H1 (cell line): ENCODE measurements around the gene ARHGEF7. TPM values are rescaled to one million over a fixed set of nuclear protein-coding genes. Genes with fewer than 3 reads are reported as not detected.

Source experiments
- CTCF ChIA-PET: fragments of 300-600 bp; sonication (Branson Sonifier 250); formaldehyde crosslinking; loops from one replicate; lab custom pipeline; 2021; ENCODE audit not compliant: partially characterized antibody; lab: Charles Lee
- POLR2A ChIA-PET: fragments of 300-600 bp; sonication (Branson Sonifier 250); formaldehyde crosslinking; loops from one replicate; lab custom pipeline; 2021; ENCODE audit warnings: inconsistent platforms; ENCODE audit not compliant: partially characterized antibody; lab: Charles Lee
- DNase-seq, 2 experiments: peaks; one replicate each; pipeline versions ENCODE4 v3.0.0 to v3.0.0-alpha.2; 2010 to 2022; ENCODE audit warnings: low spot score in 2 of 2, low read depth in 1 of 2, mixed read lengths in 1 of 2
- FAIRE-seq: peaks from 2 replicates; lab custom pipeline; 2011; peaks lifted over from hg19 to GRCh38; lab: Jason Lieb, UNC
- H2AFZ ChIP-seq: 2 replicates; pipeline ENCODE4 v1.8.1; 2012; ENCODE audit warnings: low read length, inconsistent platforms
- H2AK5ac ChIP-seq: 2 replicates; pipeline ENCODE4 v1.6.1; 2013; ENCODE audit warnings: low read depth, low read length
- H2BK120ac ChIP-seq: replicated peaks from 2 replicates; pipeline ENCODE3; 2013; ENCODE audit warnings: low read depth, low read length, inconsistent platforms
- H2BK12ac ChIP-seq: 2 replicates; pipeline ENCODE4 v1.6.1; 2013; ENCODE audit warnings: low read depth, low read length
- H2BK15ac ChIP-seq: 2 replicates; pipeline ENCODE4 v1.6.1; 2013; ENCODE audit warnings: low read length
- H2BK20ac ChIP-seq: 2 replicates; pipeline ENCODE4 v1.6.1; 2013; ENCODE audit warnings: low read length
- H2BK5ac ChIP-seq: 2 replicates; pipeline ENCODE4 v1.6.1; 2013; ENCODE audit warnings: low read depth, low read length
- H3K14ac ChIP-seq: 2 replicates; pipeline ENCODE4 v1.6.1; 2013; ENCODE audit warnings: inconsistent platforms; ENCODE audit not compliant: insufficient read length
- H3K18ac ChIP-seq: 2 replicates; pipeline ENCODE4 v1.6.1; 2013; ENCODE audit warnings: low read length; ENCODE audit errors: extremely low read depth
- H3K23ac ChIP-seq: 2 replicates; pipeline ENCODE4 v1.6.1; 2013; ENCODE audit warnings: inconsistent platforms; ENCODE audit not compliant: insufficient read length
- H3K23me2 ChIP-seq: 2 replicates; pipeline ENCODE4 v1.6.1; 2013; ENCODE audit warnings: low read depth, low read length
- H3K27ac ChIP-seq: 2 replicates; pipeline ENCODE4 v1.6.1; 2011; ENCODE audit warnings: low read depth, low read length, inconsistent platforms
- H3K27me3 ChIP-seq, 4 experiments: replicated peaks in 1 of 4; 1 replicate in 1 of 4; 2 replicates in 3 of 4; pipeline versions ENCODE4 v1.6.1 to v1.8.1; 2011 to 2013; ENCODE audit warnings: low read length in 3 of 4, mild to moderate bottlenecking in 3 of 4, inconsistent platforms in 2 of 4, mixed read lengths in 2 of 4, moderate library complexity in 1 of 4; ENCODE audit not compliant: control insufficient read depth in 3 of 4, insufficient read depth in 3 of 4; ENCODE audit errors: extremely low read depth in 1 of 4
- H3K36me3 ChIP-seq, 4 experiments: 2 replicates each; pipeline versions ENCODE4 v1.6.1 to v1.8.1; 2011 to 2013; ENCODE audit warnings: mild to moderate bottlenecking in 4 of 4, low read length in 3 of 4, moderate library complexity in 2 of 4, control low read depth in 1 of 4, inconsistent platforms in 1 of 4; ENCODE audit not compliant: insufficient read depth in 4 of 4, control insufficient read depth in 2 of 4
- H3K4ac ChIP-seq: replicated peaks from 2 replicates; pipeline ENCODE3; 2013; ENCODE audit warnings: low read length, low read depth, mixed read lengths, inconsistent platforms; ENCODE audit not compliant: insufficient read length
- H3K4me1 ChIP-seq, 4 experiments: replicated peaks in 1 of 4; 1 replicate in 1 of 4; 2 replicates in 3 of 4; pipeline versions ENCODE4 v1.6.1 to v1.8.1; 2011 to 2013; ENCODE audit warnings: low read length in 3 of 4, inconsistent platforms in 2 of 4, mixed read lengths in 1 of 4; ENCODE audit not compliant: insufficient read depth in 4 of 4, control insufficient read depth in 3 of 4
- H3K4me2 ChIP-seq, 2 experiments: 2 replicates each; pipeline versions ENCODE4 v1.6.1 to v1.8.1; 2011 to 2013; ENCODE audit warnings: low read depth in 2 of 2, low read length in 2 of 2, control low read depth in 1 of 2, inconsistent platforms in 1 of 2, mild to moderate bottlenecking in 1 of 2; ENCODE audit not compliant: insufficient read depth in 1 of 2
- H3K4me3 ChIP-seq, 4 experiments: fragments of 200-600, 300-600 bp in 1 of 4; sonication (generic), shearing (Covaris generic), sonication (Bioruptor Twin) in 1 of 4; 2 replicates each; pipeline versions ENCODE4 v1.5.1 to v1.8.1; 2011 to 2016; ENCODE audit warnings: low read length in 4 of 4, low read depth in 3 of 4, control low read depth in 2 of 4, inconsistent platforms in 2 of 4, mild to moderate bottlenecking in 2 of 4, mixed read lengths in 1 of 4, moderate library complexity in 1 of 4; ENCODE audit not compliant: insufficient read depth in 2 of 4; ENCODE audit errors: extremely low read depth in 1 of 4
- H3K56ac ChIP-seq: replicated peaks from 2 replicates; pipeline ENCODE3; 2013; ENCODE audit warnings: low read depth, mild to moderate bottlenecking, mixed read lengths, low read length, inconsistent platforms; ENCODE audit not compliant: insufficient read length
- H3K79me1 ChIP-seq: 2 replicates; pipeline ENCODE4 v1.6.1; 2013; ENCODE audit warnings: low read depth, low read length, control low read depth
- H3K79me2 ChIP-seq, 2 experiments: 2 replicates each; pipeline versions ENCODE4 v1.6.1 to v1.8.1; 2012 to 2013; ENCODE audit warnings: low read length in 2 of 2, mild to moderate bottlenecking in 2 of 2, inconsistent platforms in 1 of 2; ENCODE audit not compliant: insufficient read depth in 2 of 2, control insufficient read depth in 1 of 2
- H3K9ac ChIP-seq, 4 experiments: replicated peaks in 1 of 4; 1 replicate in 1 of 4; 2 replicates in 3 of 4; pipeline versions ENCODE4 v1.6.1 to v1.8.1; 2011 to 2013; ENCODE audit warnings: low read depth in 3 of 4, low read length in 3 of 4, control low read depth in 2 of 4, mild to moderate bottlenecking in 2 of 4, moderate library complexity in 2 of 4, inconsistent platforms in 1 of 4; ENCODE audit errors: extremely low read depth in 1 of 4
- H3K9me3 ChIP-seq, 2 experiments: 2 replicates each; pipeline versions ENCODE4 v1.6.1 to v1.8.1; 2012 to 2013; ENCODE audit warnings: mild to moderate bottlenecking in 2 of 2, moderate library complexity in 2 of 2, control low read depth in 1 of 2, inconsistent platforms in 1 of 2, low read depth in 1 of 2, low read length in 1 of 2, mixed read lengths in 1 of 2; ENCODE audit not compliant: insufficient read depth in 2 of 2
- H4K20me1 ChIP-seq, 2 experiments: replicated peaks in 1 of 2; 2 replicates each; pipeline versions ENCODE3 to v1.8.1; 2011 to 2013; ENCODE audit warnings: inconsistent platforms in 2 of 2, low read length in 2 of 2, mild to moderate bottlenecking in 1 of 2; ENCODE audit not compliant: insufficient read depth in 2 of 2, control insufficient read depth in 1 of 2
- H4K5ac ChIP-seq: 2 replicates; pipeline ENCODE4 v1.6.1; 2013; ENCODE audit warnings: low read length, low read depth, mixed read lengths, inconsistent platforms; ENCODE audit not compliant: insufficient read length
- H4K8ac ChIP-seq: 2 replicates; pipeline ENCODE4 v1.8.0; 2013; ENCODE audit warnings: mild to moderate bottlenecking, moderate library complexity, low read length, inconsistent platforms; ENCODE audit not compliant: insufficient read depth; ENCODE audit errors: extremely low read depth
- H4K91ac ChIP-seq: replicated peaks from 2 replicates; pipeline ENCODE3; 2013; ENCODE audit warnings: low read length, mixed read lengths, inconsistent platforms; ENCODE audit not compliant: insufficient read length
- CHD1 ChIP-seq: IDR thresholded peaks from 2 replicates; pipeline ENCODE4 v1.6.1; 2012; ENCODE audit warnings: low read depth, low read length, improper control_type of control experiment
- CREB1 ChIP-seq: IDR thresholded peaks from 2 replicates; pipeline ENCODE4 v1.6.1; 2012; ENCODE audit warnings: inconsistent platforms
- CTBP2 ChIP-seq: IDR thresholded peaks from 2 replicates; pipeline ENCODE4 v1.7.0; 2011; ENCODE audit warnings: borderline replicate concordance, mild to moderate bottlenecking, moderate library complexity, mixed read lengths, low read length; ENCODE audit not compliant: insufficient read depth, insufficient read length
- KDM5A ChIP-seq: fragments of 200-600 bp; IDR thresholded peaks from 2 replicates; pipeline ENCODE4 v1.7.1; 2012; ENCODE audit warnings: mild to moderate bottlenecking, low read length, inconsistent platforms, mixed read lengths
- POLR2AphosphoS5 ChIP-seq: IDR thresholded peaks from 2 replicates; pipeline ENCODE4 v1.6.1; 2011; ENCODE audit warnings: low read depth, low read length
- SRF ChIP-seq: IDR thresholded peaks from 2 replicates; pipeline ENCODE4 v1.6.1; 2011; ENCODE audit warnings: mild to moderate bottlenecking, low read depth, low read length, moderate library complexity
- TAF7 ChIP-seq: optimal IDR thresholded peaks from 2 replicates; pipeline ENCODE3; 2011; ENCODE audit warnings: low read depth, mild to moderate bottlenecking, inconsistent platforms, low read length, moderate library complexity, borderline replicate concordance
- TBP ChIP-seq: IDR thresholded peaks from 2 replicates; pipeline ENCODE4 v1.6.1; 2011; ENCODE audit warnings: low read depth, low read length, improper control_type of control experiment
- WGBS, 2 experiments: shearing (Covaris generic) in 1 of 2; methylation state at CpG; one replicate each; pipeline versions ENCODE4 v1.1.6 to v1.1.7; 2013 to 2015; ENCODE audit warnings: low lambda C conversion rate in 2 of 2, mixed read lengths in 2 of 2, inconsistent platforms in 1 of 2, low coverage in 1 of 2, missing lambda C conversion rate in 1 of 2; ENCODE audit not compliant: insufficient replicate concordance in 2 of 2, insufficient coverage in 1 of 2, insufficient read length in 1 of 2; ENCODE audit errors: extremely low coverage in 1 of 2, missing lambda C conversion rate in 1 of 2; 5-methylcytosine and 5-hydroxymethylcytosine counted together
- polyA plus RNA-seq, 7 experiments: library from polyadenylated mRNA; depleted of rRNA in 3 of 7; stranded (reverse) in 5 of 7; unstranded in 2 of 7; fragments of >200 nt in 5 of 7; fragments of 200-250 nt in 2 of 7; gene quantifications; 1 replicate in 5 of 7; 2 replicates in 1 of 7; 4 replicates in 1 of 7; pipeline versions ENCODE4 v1.2.1 to v1.2.3, GENCODE V29; 2011 to 2013; ENCODE audit warnings: missing spikeins in 2 of 7, mixed read lengths in 2 of 7
- total RNA-seq: library from RNA; stranded (reverse); fragmentation: NEBNext Ultra II Directional; extraction: Animal tissue kit (Norgen Biotek cat#: 25700); gene quantifications from 2 replicates; pipeline ENCODE4 v1.2.1, GENCODE V29; 2021

The ARHGEF7 gene
- total and polyA plus RNA-seq, 2 of the 8 experiments (the other 6 are each of a cell fraction or from before 2014, with no cell fraction given) = 26.2 to 56.5 TPM

DNA sequence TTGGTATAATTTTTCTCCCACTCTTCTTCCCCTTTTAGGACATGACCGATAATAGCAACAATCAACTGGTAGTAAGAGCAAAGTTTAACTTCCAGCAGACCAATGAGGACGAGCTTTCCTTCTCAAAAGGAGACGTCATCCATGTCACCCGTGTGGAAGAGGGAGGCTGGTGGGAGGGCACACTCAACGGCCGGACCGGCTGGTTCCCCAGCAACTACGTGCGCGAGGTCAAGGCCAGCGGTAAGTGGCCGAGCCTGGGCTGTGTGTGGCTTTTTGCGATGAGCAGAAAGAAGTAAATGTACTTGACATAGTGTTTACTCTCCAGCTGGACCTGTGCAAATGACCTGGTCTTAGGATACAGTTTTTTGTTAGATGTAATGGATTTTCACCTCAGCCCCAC lies 102.5 kb downstream of the ARHGEF7 start:
- 88% methylated on average over 13 of the region's 13 CpGs; no CpG with 5 or more reads in 1 of the 2 experiments for WGBS, 2 experiments
- peaks cover 3 to 19% of the 10 kb centered on the region in 2 experiments for H4K20me1 ChIP-seq
- peaks cover 17 to 37% (median 28%) of the 10 kb centered on the region in 4 experiments for H3K4me1 ChIP-seq

More for the DNA sequence above, 102.5 kb downstream of the ARHGEF7 start:
- Histone ChIP-seq H3K9me3 (no peaks in the 10 kb centered on the region), H2BK12ac (no peak overlapping the region), H2BK15ac (no peak overlapping the region), H3K9ac (no peak overlapping the region), H3K4me3 (no peak overlapping the region), H4K91ac (no peak overlapping the region), H3K27me3 (no peaks in the 10 kb centered on the region), H2BK20ac (no peak overlapping the region), H3K56ac (no peak overlapping the region), H3K23ac (no peak overlapping the region), H3K36me3 (no peaks in the 10 kb centered on the region; a peak in 2 of 8 replicates), H4K8ac (no peak overlapping the region), H3K4me2 (no peak overlapping the region; a peak in 1 of 4 replicates), H3K27ac (no peak overlapping the region), H3K23me2 (no peaks in the 10 kb centered on the region), H2BK5ac (no peak overlapping the region), H2BK120ac (no peak overlapping the region), H2AK5ac (no peak overlapping the region), H3K14ac (no peak overlapping the region), H3K18ac (no peak overlapping the region), H3K79me2 (peaks cover 0 to 74% of the 10 kb centered on the region in 2 experiments; a peak in 3 of 4 replicates), H3K4ac (no peak overlapping the region), H4K5ac (no peak overlapping the region), H3K79me1 (peaks cover 13% of the 10 kb centered on the region), H2AFZ (no peak overlapping the region)
- TF ChIP-seq TAF7 = no peak
- TF ChIP-seq POLR2AphosphoS5 = no peak
- TF ChIP-seq CHD1 = no peak
- TF ChIP-seq KDM5A = no peak
- no peak for TF ChIP-seq TBP
- TF ChIP-seq SRF = no peak
- TF ChIP-seq CREB1 = no peak
- TF ChIP-seq CTBP2 = no peak
- CTCF ChIA-PET = interaction anchor here (0.5 to 9.6 kb wide), 5 partner anchors 31 to 1565 kb away, joined by 3 to 65 read pairs (median 4); no protein-coding TSS in a partner anchor
- FAIRE-seq (no peak), DNase-seq (no peak)
- POLR2A ChIA-PET = no interaction called here
